GM12872 (cell line): ENCODE measurements around the gene NAV2.

Source experiments
- TF ChIP-seq, protein P1 (sequence below): IDR thresholded peaks from 3 replicates; pipeline ENCODE4 v1.5.1; 2011; ENCODE audit warnings: low read depth, mild to moderate bottlenecking, low read length, moderate library complexity; ENCODE audit not compliant: insufficient read depth

The NAV2 gene

DNA sequence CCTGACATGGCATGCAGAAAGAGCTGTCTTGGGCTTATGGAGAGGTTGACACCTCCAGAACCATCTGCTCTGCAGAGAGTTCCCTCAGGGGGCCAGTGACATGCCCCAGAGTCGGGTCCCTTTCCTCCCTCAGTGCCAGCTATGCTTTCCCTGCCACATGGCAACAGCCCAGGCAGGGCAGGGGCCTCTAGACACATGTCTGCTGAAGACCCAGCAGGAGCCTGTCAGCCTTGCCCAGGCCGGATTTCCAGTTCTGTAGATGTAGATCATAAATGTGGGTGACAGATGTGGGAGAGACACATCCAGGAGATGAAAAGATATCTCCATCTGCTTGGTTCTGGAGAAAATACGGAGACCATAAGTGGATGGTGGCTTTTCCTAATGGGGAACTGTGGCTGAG is 25.5 kb downstream of the NAV2 start:
- TF ChIP-seq, protein P1, sequence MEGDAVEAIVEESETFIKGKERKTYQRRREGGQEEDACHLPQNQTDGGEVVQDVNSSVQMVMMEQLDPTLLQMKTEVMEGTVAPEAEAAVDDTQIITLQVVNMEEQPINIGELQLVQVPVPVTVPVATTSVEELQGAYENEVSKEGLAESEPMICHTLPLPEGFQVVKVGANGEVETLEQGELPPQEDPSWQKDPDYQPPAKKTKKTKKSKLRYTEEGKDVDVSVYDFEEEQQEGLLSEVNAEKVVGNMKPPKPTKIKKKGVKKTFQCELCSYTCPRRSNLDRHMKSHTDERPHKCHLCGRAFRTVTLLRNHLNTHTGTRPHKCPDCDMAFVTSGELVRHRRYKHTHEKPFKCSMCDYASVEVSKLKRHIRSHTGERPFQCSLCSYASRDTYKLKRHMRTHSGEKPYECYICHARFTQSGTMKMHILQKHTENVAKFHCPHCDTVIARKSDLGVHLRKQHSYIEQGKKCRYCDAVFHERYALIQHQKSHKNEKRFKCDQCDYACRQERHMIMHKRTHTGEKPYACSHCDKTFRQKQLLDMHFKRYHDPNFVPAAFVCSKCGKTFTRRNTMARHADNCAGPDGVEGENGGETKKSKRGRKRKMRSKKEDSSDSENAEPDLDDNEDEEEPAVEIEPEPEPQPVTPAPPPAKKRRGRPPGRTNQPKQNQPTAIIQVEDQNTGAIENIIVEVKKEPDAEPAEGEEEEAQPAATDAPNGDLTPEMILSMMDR = no peak

DNA sequence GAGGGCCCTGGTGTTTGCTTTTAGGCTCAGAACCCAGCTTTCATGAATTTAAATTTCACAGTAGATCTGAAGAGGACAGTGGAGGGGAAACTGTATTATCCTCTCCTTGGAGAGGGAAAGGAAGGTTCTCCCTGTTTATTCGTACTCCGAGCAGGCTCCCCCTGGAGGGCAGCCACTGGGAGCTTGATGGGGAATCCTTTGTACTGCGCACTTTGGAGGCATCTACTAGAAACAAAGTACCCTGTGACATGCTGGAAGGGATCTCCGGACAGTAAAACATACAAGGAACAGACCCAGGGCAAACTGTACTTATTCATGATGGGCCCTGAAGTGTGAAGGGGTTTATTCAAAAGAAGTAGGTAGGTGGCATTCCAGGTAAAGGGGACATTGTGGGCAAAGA is 27.2 kb downstream of the NAV2 start:
- TF ChIP-seq, protein P1 = no peak

DNA sequence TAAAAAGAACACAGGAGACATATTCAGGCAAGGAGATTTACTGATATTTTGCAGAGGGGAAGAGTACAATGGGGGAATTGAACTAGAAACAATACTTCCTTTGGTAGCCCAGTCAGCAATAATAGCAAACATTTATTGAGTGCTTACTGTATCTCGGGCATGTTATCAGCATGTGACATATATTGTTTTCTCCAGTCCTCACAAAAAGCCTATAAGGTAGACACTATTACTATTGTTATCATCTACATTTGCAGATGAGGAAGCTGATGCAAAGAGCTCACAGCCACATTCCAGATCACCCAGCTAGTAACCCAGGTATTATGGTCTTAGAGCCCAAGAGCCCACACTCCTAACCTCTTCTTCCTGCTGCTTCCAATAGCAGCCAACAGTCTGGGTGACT is 27.9 kb downstream of the NAV2 start:
- TF ChIP-seq, protein P1 = no peak

DNA sequence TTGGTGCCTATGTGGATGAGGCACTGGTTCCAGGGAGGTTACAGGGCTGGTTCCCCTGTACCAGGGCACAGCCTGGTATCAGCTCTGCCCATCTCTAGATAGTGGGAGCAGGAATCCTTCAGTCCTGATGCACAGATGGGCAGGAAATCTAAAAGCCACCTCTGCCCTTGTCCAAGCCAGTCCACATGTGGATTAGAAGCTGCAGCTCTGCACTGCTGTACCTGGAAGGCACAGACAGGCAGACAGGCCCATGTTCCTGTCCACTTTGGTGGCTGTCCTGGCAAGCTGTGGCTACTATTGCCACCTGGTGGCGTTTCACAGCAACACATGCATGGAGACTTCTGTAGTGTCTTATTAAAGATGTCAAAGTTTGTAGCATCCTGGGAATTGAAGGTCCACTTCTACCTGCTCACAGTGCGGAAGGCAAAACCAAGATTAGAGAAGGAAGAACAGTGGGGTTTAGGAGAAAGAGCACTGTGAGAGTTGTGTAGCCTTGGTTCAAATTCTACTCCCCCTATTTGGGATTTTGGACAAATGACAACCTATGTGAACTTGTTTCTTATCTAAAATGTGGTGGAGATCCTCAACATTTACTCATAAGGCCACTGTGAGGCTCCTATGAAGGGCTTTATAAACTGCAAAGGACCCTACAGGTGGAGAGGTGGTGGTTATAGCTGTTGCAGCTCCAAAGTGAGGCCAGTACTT is 30.1 kb downstream of the NAV2 start:
- TF ChIP-seq, protein P1 = peak; percentile 90

DNA sequence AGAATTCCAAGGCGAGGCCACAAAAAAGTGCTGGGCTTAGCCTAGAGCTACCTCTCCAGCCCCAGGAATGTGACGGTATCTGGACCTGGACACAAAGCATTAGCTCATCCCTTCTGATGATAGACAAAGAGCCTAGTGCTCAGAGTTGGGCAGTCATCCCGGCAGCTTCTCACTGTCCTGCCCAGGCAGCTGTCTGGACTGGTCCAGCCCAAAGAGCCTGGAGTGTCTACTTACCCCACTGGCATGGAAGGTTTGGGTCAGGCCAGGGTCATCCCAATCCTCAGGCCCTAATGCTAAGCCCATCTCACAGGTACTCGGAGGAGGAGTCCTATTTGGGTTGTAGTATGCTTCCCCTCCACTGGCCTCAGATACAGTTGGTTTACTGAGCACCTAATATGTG is 31.0 kb downstream of the NAV2 start:
- TF ChIP-seq, protein P1 = no peak

DNA sequence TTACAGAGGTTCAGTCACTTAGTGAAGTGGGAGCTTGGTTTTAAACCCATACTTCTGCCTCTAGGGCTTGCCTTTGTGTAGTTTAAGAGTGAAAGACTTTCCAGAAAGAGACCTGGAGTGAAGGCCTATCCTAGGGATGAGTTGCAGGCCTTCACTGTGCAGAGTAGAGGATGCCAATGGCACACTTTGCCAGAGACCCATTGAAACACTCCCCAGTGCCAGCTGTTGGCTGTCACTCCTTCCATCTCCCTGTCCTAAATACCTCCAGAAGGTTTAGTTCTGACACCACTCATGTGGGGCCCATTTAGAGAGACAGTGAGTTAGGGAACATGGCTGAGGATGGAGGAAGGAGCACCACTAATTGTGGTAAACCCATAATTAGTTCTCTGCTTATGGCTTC is 31.5 kb downstream of the NAV2 start:
- TF ChIP-seq, protein P1 = no peak

DNA sequence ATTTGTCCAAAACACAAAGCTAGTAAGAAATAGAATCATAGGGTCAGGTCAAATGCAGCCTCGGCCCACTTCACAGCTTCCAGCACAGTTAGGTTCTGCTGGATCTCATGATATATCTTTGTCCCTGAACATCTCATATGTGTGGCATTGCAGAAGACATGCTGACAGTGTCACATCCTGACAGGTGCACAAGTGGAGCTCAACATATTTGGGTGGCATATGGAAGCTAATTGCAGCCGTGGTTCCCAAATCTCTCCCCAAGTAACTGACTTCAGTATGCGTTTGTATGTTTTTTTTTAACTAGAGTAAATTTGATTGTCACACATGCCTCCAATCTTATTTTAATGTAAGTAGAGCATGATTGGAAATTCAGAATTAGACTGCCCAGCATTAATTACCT is 33.4 kb downstream of the NAV2 start:
- TF ChIP-seq, protein P1 = no peak

DNA sequence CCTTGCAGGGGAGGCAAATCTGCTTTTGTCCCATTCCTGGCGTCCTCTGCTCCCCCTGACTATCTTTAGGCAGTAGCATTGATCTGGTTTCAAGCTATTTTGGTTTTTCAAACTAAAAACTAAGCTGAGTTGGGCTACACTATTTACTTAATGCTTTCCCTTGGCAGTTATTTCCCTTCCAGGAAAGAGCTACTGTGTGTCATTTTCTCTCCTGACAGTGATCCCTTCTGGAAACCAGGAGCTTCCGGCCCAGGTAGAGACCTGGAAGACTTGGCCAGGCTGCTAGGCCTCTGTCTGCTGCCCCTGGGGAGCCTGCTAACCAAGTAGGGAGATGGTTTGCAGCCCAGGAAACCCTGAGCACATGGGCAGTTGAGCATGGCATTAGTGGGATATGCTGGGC is 35.0 kb downstream of the NAV2 start:
- TF ChIP-seq, protein P1 = no peak
